Measurements from ENCODE around the gene PNCK.

The PNCK gene

DNA sequence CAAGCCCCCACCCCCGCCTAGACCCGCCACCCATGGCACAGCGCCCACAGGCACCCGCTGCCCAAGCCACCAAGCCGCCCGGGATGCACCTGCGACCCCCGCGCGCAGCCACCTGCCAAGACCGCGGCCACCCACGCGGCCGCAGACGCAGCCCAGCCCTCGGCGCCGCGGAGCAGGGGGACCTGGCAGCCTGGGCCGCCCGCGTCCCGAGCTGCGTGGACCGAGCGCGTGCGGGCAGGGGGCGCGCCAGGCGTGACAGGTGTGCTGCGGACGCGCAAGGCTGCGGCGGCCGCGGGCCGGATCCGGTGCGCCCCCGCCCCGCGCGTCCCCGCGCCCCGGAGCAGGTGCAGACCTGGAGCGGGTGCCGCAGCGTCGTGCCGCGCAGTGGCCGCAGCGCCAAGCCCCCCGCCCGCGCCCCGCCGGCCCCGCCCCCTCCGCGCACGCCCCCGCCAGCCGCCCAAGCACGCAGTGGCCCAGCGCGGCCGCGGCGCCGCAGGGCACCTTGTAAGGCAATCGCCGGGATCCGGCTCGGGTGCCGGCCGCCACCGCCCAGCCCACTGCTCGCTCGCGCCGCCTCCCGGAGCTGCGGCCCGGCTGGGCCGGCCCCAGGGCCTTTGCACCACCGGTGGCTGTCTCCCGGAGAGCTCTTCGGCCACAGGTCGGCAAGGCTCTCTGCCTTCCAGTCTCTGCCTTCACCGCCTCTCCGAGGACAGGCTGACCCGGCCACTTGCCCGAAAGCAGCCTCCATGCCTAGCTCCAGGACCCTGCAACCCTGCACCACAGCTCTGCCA lies at the start of gene PNCK:
PNCK (minus strand) TSS at position 386 of the 791 bp plus-strand sequence. CDS start 737 bp downstream, outside the sequence.
- TF ChIP-seq CTCF (IDR thresholded peaks at IDR 0.05; ENCODE audit: extremely low read depth, insufficient read depth, missing control alignments) = no peak
- no peak for DNase-seq (ENCODE audit: low spot score)
- in situ Hi-C loops (cut with MboI; ENCODE audit: low pct_unique_long_range_greater_than_20kb, low sequenced_read_pairs, unreplicated experiment) = loop anchor here (10.0 to 25.0 kb wide), 2 partner anchors 119 to 711 kb away; no protein-coding TSS in a partner anchor

DNA sequence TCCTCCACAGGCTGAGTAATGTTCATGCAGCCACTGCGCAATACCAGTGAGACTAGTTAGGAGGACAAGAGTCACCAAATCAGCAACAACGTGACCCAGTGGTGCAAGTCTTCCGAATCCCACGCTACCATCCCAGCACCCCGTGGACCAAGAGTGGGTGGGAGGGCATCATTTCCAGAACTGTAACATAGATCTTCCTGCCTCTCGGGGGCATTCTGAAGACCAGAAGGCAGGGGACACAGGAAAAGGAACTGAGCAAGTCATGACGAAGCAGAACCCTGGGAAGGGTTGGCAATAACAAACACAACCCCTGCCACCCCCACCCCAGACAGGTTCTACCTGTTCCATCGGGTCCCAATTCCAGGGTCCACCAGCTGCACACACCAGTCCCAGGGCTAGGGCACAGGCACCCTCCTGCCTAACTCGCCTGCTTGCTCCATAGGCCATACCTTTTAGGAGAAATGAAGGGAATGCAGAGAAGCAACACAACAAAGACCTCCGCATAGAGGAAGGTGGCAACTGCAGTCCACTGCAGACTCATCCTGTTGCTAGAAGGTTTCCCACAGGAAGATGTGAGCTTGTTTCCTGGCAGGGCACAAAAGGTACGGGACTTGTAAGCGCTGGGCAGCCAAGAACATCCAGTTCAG lies 49.2 kb upstream of the PNCK start:
- TF ChIP-seq CTCF (IDR thresholded peaks at IDR 0.05; ENCODE audit: extremely low read depth, insufficient read depth, missing control alignments) = no peak
- no peak for DNase-seq (ENCODE audit: low spot score)
- in situ Hi-C loops (cut with MboI; ENCODE audit: low pct_unique_long_range_greater_than_20kb, low sequenced_read_pairs, unreplicated experiment) = no loop called here

- DNase-seq (ENCODE audit: low spot score) = no peak
- in situ Hi-C loops (cut with MboI; ENCODE audit: low pct_unique_long_range_greater_than_20kb, low sequenced_read_pairs, unreplicated experiment) = no loop called here
Observed at GRCh38 chrX:153719701-153720100, 46.1 kb upstream of the PNCK start.

DNA sequence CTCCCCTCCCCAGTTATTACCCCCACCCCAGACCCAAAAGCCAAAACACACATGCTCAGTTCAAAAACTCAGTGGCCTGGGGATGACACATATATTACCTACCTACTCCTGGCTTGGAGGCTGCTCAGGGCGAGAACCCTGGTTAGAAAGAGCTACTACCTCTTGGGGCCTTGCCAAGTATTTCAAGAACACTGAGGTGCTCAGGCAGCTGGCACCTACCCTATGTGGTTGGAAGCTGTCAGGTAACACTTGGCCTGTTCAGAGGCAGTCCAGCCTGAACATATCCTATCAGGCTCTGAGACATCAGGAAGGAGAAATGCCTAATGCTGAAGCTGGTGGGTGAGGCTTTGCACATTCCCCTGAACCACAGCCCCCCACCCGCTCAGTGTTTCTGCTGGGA lies 45.6 kb upstream of the PNCK start:
- no peak for DNase-seq (ENCODE audit: low spot score)
- in situ Hi-C loops (cut with MboI; ENCODE audit: low pct_unique_long_range_greater_than_20kb, low sequenced_read_pairs, unreplicated experiment) = no loop called here

More at GRCh38 chrX:153719701-153720100, 46.1 kb upstream of the PNCK start:
- TF ChIP-seq CTCF (IDR thresholded peaks at IDR 0.05; ENCODE audit: extremely low read depth, insufficient read depth, missing control alignments) = no peak

DNA sequence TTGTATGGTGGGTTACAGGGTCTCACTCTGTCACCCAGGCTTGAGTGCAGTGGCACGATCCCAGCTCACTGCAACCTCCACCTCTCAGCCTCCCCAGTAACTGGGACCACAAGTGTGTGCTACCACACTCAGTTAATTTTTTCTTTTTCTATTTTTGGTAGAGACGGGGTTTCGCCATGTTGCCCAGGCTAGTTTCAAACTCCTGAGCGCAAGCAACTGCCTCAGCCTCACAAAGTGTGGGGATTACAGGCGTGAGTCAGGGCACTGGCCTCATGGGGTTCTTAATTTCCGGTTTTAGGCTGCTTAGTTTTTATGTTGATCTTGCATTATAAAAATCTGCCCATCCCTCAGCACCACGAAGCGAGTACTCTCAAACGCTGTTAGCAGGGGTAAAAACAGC lies 43.8 kb upstream of the PNCK start:
- TF ChIP-seq CTCF (IDR thresholded peaks at IDR 0.05; ENCODE audit: extremely low read depth, insufficient read depth, missing control alignments) = no peak
- in situ Hi-C loops (cut with MboI; ENCODE audit: low pct_unique_long_range_greater_than_20kb, low sequenced_read_pairs, unreplicated experiment) = no loop called here

More for the DNA sequence above, 45.6 kb upstream of the PNCK start:
- no peak for TF ChIP-seq CTCF (IDR thresholded peaks at IDR 0.05; ENCODE audit: extremely low read depth, insufficient read depth, missing control alignments)

DNA sequence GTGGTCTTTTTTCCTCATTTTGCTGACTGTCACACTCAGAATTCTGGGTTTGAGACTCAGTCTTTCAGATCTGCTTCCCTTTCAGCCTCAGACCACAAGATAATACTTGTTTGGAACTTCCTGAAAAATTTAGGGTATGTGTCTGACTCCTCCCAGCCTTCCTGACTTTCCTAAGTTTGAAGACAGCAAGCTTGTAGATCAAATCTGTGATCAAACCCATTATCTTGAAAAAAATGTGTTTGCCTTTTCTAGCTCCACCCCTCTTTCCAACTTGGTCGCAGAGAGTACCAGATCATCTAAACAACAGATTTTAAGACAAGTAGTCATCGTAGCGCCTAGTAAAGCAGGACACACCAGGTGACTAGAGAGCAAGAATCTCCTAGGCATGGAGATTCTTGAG lies 40.6 kb upstream of the PNCK start:
- no peak for TF ChIP-seq CTCF (IDR thresholded peaks at IDR 0.05; ENCODE audit: extremely low read depth, insufficient read depth, missing control alignments)
- in situ Hi-C loops (cut with MboI; ENCODE audit: low pct_unique_long_range_greater_than_20kb, low sequenced_read_pairs, unreplicated experiment) = no loop called here
- no peak for DNase-seq (ENCODE audit: low spot score)

More for the DNA sequence above, 43.8 kb upstream of the PNCK start:
- no peak for DNase-seq (ENCODE audit: low spot score)

All from GM13977 (cell line).